GM12873 (cell line): ENCODE results near the gene KRTAP1-3.

Experiments
- CTCF ChIP-seq: IDR thresholded peaks from 2 replicates; pipeline ENCODE4 v1.5.1; 2012; ENCODE audit warnings: low read depth, mild to moderate bottlenecking, moderate library complexity, low read length, control low read depth; ENCODE audit not compliant: insufficient read depth; ENCODE audit errors: missing control alignments

The KRTAP1-3 gene

GRCh38 chr17:41013181-41013580 lies 21.5 kb downstream of the KRTAP1-3 start:
- no peak for TF ChIP-seq CTCF

- no peak for TF ChIP-seq CTCF
These were observed 22.2 kb downstream of the KRTAP1-3 start for GRCh38 chr17:41012326-41013120.

GRCh38 chr17:41010441-41010840 lies 24.2 kb downstream of the KRTAP1-3 start:
- no peak for TF ChIP-seq CTCF

- no peak for TF ChIP-seq CTCF
These were observed 24.7 kb downstream of the KRTAP1-3 start for GRCh38 chr17:41009936-41010335.

GRCh38 chr17:41009301-41009760 lies 25.3 kb downstream of the KRTAP1-3 start:
- no peak for TF ChIP-seq CTCF

GRCh38 chr17:41008811-41009210 lies 25.9 kb downstream of the KRTAP1-3 start, which contains the start of gene KRTAP3-1:
Gene KRTAP3-1, minus strand, starts transcription at chr17:41009128. Its CDS starts 54 bp downstream, at chr17:41009074.
- TF ChIP-seq CTCF, result no peak

- no peak for TF ChIP-seq CTCF
These were observed 30.3 kb downstream of the KRTAP1-3 start for GRCh38 chr17:41004397-41004796.
